Liver (tissue), 9 donors: ENCODE measurements around the gene APBB3. TPM values are rescaled to one million over a fixed set of nuclear protein-coding genes. Genes with fewer than 3 reads are reported as not detected.

Experiments used
- DNase-seq: peaks from one replicate; pipeline ENCODE4 v3.0.0-alpha.2; 2017; ENCODE audit warnings: low spot score
- H3K27ac ChIP-seq, 2 donors: one replicate each; pipeline ENCODE4 v1.7.0; 2013; ENCODE audit warnings: inconsistent platforms in 2 of 2, low read length in 2 of 2, control low read depth in 1 of 2, low read depth in 1 of 2, mild to moderate bottlenecking in 1 of 2
- H3K27me3 ChIP-seq, 4 donors: one replicate each; pipeline versions ENCODE4 v1.6.1 to v1.7.0; 2013; ENCODE audit warnings: low read length in 3 of 4, inconsistent platforms in 1 of 4, mild to moderate bottlenecking in 1 of 4, moderate library complexity in 1 of 4; ENCODE audit not compliant: control insufficient read depth in 4 of 4, insufficient read depth in 4 of 4
- H3K36me3 ChIP-seq, 4 donors: one replicate each; pipeline versions ENCODE4 v1.6.1 to v1.7.0; 2013; ENCODE audit warnings: low read length in 3 of 4, mild to moderate bottlenecking in 3 of 4, low read depth in 1 of 4, moderate library complexity in 1 of 4; ENCODE audit not compliant: control insufficient read depth in 4 of 4, insufficient read depth in 3 of 4
- H3K4me1 ChIP-seq, 4 donors: one replicate each; pipeline versions ENCODE4 v1.6.1 to v1.7.0; 2013; ENCODE audit warnings: low read length in 3 of 4, mild to moderate bottlenecking in 3 of 4, moderate library complexity in 1 of 4; ENCODE audit not compliant: control insufficient read depth in 4 of 4, insufficient read depth in 4 of 4
- H3K4me3 ChIP-seq, 3 donors: one replicate each; pipeline versions ENCODE4 v1.6.1 to v1.7.0; 2013; ENCODE audit warnings: low read length in 3 of 3, control low read depth in 1 of 3, low read depth in 1 of 3, mild to moderate bottlenecking in 1 of 3
- H3K9ac ChIP-seq, 2 donors: one replicate each; pipeline ENCODE4 v1.7.0; 2013; ENCODE audit warnings: low read length in 2 of 2, mild to moderate bottlenecking in 2 of 2, moderate library complexity in 2 of 2, control low read depth in 1 of 2, low read depth in 1 of 2
- H3K9me3 ChIP-seq, 4 donors: one replicate each; pipeline versions ENCODE4 v1.6.1 to v1.7.0; 2013; ENCODE audit warnings: low read length in 3 of 4; ENCODE audit not compliant: control insufficient read depth in 4 of 4
- ATF3 ChIP-seq: IDR thresholded peaks from 2 replicates; pipeline ENCODE4 v1.6.1; 2016; ENCODE audit warnings: antibody characterized with exemption
- CTCF ChIP-seq: fragments of 150-350 bp; IDR thresholded peaks from 2 replicates; pipeline ENCODE4 v1.5.1; 2017; ENCODE audit warnings: improper control_type of control experiment, low read depth, low read length; ENCODE audit not compliant: missing input control
- FOXA1 ChIP-seq: IDR thresholded peaks from 2 replicates; pipeline ENCODE4 v1.6.1; 2016; ENCODE audit warnings: antibody characterized with exemption
- HNF4A ChIP-seq, 2 donors: conservative IDR thresholded peaks; 2 replicates each; pipeline ENCODE4 v1.6.1; 2016; ENCODE audit warnings: antibody characterized with exemption in 2 of 2, mild to moderate bottlenecking in 2 of 2
- NR2F2 ChIP-seq: IDR thresholded peaks from 2 replicates; pipeline ENCODE4 v1.6.1; 2016; ENCODE audit warnings: antibody characterized with exemption
- RAD21 ChIP-seq, 2 donors: IDR thresholded peaks; 2 replicates each; pipeline ENCODE4 v1.6.1; 2016; ENCODE audit warnings: antibody characterized with exemption in 2 of 2, mild to moderate bottlenecking in 2 of 2
- RXRA ChIP-seq, 2 donors: IDR thresholded peaks; 2 replicates each; pipeline ENCODE4 v1.6.1; 2017 to 2018; ENCODE audit warnings: antibody characterized with exemption in 2 of 2, mild to moderate bottlenecking in 1 of 2
- SP1 ChIP-seq: IDR thresholded peaks from 2 replicates; pipeline ENCODE4 v1.6.1; 2018; ENCODE audit warnings: antibody characterized with exemption, mild to moderate bottlenecking
- TAF1 ChIP-seq: conservative IDR thresholded peaks from 2 replicates; pipeline ENCODE4 v1.6.1; 2016; ENCODE audit warnings: antibody characterized with exemption, mild to moderate bottlenecking
- YY1 ChIP-seq: IDR thresholded peaks from 2 replicates; pipeline ENCODE4 v1.6.1; 2016; ENCODE audit warnings: antibody characterized with exemption, mild to moderate bottlenecking
- WGBS: extraction: QIAGEN DNeasy Blood & Tissue Kit; methylation state at CpG from one replicate; pipeline ENCODE4 v1.1.7; 2013; 5-methylcytosine and 5-hydroxymethylcytosine counted together
- polyA plus RNA-seq, 2 donors: library from polyadenylated mRNA; stranded (reverse) in 1 of 2; unstranded in 1 of 2; fragments of 200-250 nt in 1 of 2; fragments of >200 nt in 1 of 2; fragmentation: Nextera tagmentation in 1 of 2; extraction: Ambion mirVana in 1 of 2; gene quantifications; one replicate each; pipeline versions ENCODE4 v1.2.1 to v1.2.3, GENCODE V29; 2013 to 2015
- total RNA-seq, 2 donors: library from RNA; depleted of rRNA; stranded (reverse); fragments of >200 nt; gene quantifications; one replicate each; pipeline ENCODE4 v1.2.3, GENCODE V29; 2014
- TF ChIP-seq, protein P1 (sequence below): IDR thresholded peaks from 2 replicates; pipeline ENCODE4 v1.6.1; 2016; ENCODE audit warnings: antibody characterized with exemption, mild to moderate bottlenecking
- donor health status: healthy.
- donor health status: healthy.
- donor health status: healthy.
- donor health status: healthy.
- donor health status: healthy.

The APBB3 gene
- total and polyA plus RNA-seq, 4 donors: 4.6 to 40.5 (median 19.6) TPM

DNA sequence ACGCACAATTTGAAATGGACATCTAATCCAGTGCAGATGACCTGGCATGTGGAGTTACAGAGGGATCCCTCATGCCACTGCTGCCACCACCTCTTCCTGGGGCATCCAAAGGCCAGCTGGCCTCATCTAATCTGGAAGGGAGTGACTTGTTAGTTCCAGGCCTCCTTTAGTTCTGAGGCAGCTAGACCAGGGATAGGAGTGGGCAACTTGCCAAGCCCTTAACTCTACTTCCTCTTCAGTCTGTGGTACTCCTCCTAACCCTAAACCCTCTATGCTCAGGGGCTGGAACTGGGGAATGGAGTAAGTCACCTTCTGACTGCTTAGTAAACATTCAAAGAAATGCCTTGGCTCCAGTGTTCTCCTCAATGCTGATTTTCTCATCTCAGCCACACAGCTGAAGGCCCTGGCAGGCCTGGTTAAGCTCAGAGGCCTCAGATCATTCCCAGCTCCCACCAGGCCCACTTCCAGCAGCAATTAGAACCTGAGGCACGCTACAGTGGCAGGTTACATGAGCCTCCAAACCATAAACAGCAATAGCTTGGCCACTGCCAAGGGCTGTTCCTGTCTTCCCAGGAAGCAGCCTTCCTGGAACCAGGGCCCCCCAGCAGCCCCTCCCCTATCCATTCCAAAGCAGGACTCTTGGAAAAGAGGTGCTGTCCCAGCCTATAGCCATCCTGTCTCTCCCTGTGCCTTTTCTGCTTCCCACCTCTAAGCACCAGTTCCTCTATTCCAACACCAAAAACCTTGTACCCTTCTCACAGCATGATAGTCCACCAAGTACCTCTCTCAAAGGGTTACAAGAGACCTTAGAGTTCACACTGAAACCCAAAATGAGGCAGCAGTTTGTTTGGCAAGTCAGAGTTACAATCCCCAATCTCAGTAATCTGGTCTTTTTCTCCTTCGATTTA, 14.9 kb downstream of the APBB3 start:
- no peak for TF ChIP-seq CTCF
- peak; percentile 42 for TF ChIP-seq NR2F2
- Histone ChIP-seq H3K27ac (peak overlapping the region; percentile 91 to 99), H3K4me1 (peaks cover 8 to 42% (median 34%) of the 10 kb centered on the region in 4 donors), H3K36me3 (peaks cover 0 to 20% (median 17%) of the 10 kb centered on the region in 4 donors), H3K27me3 (no peaks in the 10 kb centered on the region), H3K9me3 (no peaks in the 10 kb centered on the region), H3K9ac (no peak overlapping the region), H3K4me3 (no peak overlapping the region)
- DNase-seq: no peak
- 67% methylated on average over 3 of the region's 3 CpGs for WGBS

GRCh38 chr5:140548791-140549190, 15.6 kb downstream of the APBB3 start:
- Histone ChIP-seq H3K36me3 (peaks cover 0 to 26% (median 19%) of the 10 kb centered on the region in 4 donors), H3K4me1 (peaks cover 8 to 40% (median 33%) of the 10 kb centered on the region in 4 donors), H3K27ac (peak overlapping the region; percentile 91 to 99), H3K4me3 (no peak overlapping the region), H3K27me3 (no peaks in the 10 kb centered on the region), H3K9me3 (no peaks in the 10 kb centered on the region), H3K9ac (peak overlapping the region in 1 of 2 donors; percentile 60)
- TF ChIP-seq RXRA (IDR thresholded peaks at IDR 0.05) (no peak), SP1 (no peak), RAD21 (IDR thresholded peaks at IDR 0.05) (no peak), ATF3 (no peak), TAF1 (no peak), YY1 (no peak), FOXA1 (no peak), HNF4A (conservative IDR thresholded peaks at IDR 0.05) (no peak), NR2F2 (no peak), CTCF (no peak)
- TF ChIP-seq, protein P1, sequence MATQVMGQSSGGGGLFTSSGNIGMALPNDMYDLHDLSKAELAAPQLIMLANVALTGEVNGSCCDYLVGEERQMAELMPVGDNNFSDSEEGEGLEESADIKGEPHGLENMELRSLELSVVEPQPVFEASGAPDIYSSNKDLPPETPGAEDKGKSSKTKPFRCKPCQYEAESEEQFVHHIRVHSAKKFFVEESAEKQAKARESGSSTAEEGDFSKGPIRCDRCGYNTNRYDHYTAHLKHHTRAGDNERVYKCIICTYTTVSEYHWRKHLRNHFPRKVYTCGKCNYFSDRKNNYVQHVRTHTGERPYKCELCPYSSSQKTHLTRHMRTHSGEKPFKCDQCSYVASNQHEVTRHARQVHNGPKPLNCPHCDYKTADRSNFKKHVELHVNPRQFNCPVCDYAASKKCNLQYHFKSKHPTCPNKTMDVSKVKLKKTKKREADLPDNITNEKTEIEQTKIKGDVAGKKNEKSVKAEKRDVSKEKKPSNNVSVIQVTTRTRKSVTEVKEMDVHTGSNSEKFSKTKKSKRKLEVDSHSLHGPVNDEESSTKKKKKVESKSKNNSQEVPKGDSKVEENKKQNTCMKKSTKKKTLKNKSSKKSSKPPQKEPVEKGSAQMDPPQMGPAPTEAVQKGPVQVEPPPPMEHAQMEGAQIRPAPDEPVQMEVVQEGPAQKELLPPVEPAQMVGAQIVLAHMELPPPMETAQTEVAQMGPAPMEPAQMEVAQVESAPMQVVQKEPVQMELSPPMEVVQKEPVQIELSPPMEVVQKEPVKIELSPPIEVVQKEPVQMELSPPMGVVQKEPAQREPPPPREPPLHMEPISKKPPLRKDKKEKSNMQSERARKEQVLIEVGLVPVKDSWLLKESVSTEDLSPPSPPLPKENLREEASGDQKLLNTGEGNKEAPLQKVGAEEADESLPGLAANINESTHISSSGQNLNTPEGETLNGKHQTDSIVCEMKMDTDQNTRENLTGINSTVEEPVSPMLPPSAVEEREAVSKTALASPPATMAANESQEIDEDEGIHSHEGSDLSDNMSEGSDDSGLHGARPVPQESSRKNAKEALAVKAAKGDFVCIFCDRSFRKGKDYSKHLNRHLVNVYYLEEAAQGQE: no peak
- WGBS: 83% methylated on average over 7 of the region's 7 CpGs
- DNase-seq: no peak
